Fibroblast of lung (primary cell): ENCODE results near the gene TNKS1BP1. TPM values are rescaled to one million over a fixed set of nuclear protein-coding genes. Genes with fewer than 3 reads are reported as not detected.

ENCODE experiments used
- DNase-seq, 2 donors: peaks; one replicate each; pipeline versions ENCODE4 v3.0.0 to v3.0.0-alpha.2; 2010; ENCODE audit warnings: low read depth in 2 of 2
- H2AFZ ChIP-seq: 2 replicates; pipeline ENCODE4 v1.5.1; 2012; ENCODE audit warnings: low read length, control low read depth, inconsistent platforms
- H3K27ac ChIP-seq: 2 replicates; pipeline ENCODE4 v1.5.1; 2011; ENCODE audit warnings: low read length, control low read depth; ENCODE audit not compliant: insufficient read depth
- H3K27me3 ChIP-seq: 2 replicates; pipeline ENCODE4 v1.5.1; 2011; ENCODE audit warnings: mild to moderate bottlenecking, low read length; ENCODE audit not compliant: control insufficient read depth, insufficient read depth
- H3K36me3 ChIP-seq: 2 replicates; pipeline ENCODE4 v1.5.1; 2011; ENCODE audit warnings: low read length; ENCODE audit not compliant: control insufficient read depth, insufficient read depth
- H3K4me1 ChIP-seq: 2 replicates; pipeline ENCODE4 v1.5.1; 2011; ENCODE audit warnings: low read length; ENCODE audit not compliant: control insufficient read depth, insufficient read depth; ENCODE audit errors: extremely low read depth
- H3K4me2 ChIP-seq: 2 replicates; pipeline ENCODE4 v1.5.1; 2011; ENCODE audit warnings: low read length, control low read depth; ENCODE audit not compliant: insufficient read depth; ENCODE audit errors: extremely low read depth
- H3K4me3 ChIP-seq, 4 experiments: fragments of 200-600 bp in 1 of 4; sonication (generic) in 1 of 4; replicated peaks in 1 of 4; 2 replicates each; pipeline ENCODE4 v1.5.1; 2011 to 2016; ENCODE audit warnings: low read length in 4 of 4, low read depth in 3 of 4, mild to moderate bottlenecking in 3 of 4, control low read depth in 2 of 4, inconsistent platforms in 1 of 4, mixed read lengths in 1 of 4; ENCODE audit not compliant: insufficient read depth in 1 of 4; ENCODE audit errors: control extremely low read depth in 1 of 4
- H3K79me2 ChIP-seq: 2 replicates; pipeline ENCODE4 v1.5.1; 2012; ENCODE audit warnings: mild to moderate bottlenecking, low read length, inconsistent platforms; ENCODE audit not compliant: control insufficient read depth, insufficient read depth
- H3K9ac ChIP-seq: 2 replicates; pipeline ENCODE4 v1.5.1; 2011; ENCODE audit warnings: mild to moderate bottlenecking, low read length, control low read depth; ENCODE audit not compliant: insufficient read depth
- H3K9me3 ChIP-seq: 2 replicates; pipeline ENCODE4 v1.5.1; 2012; ENCODE audit warnings: low read depth, low read length; ENCODE audit not compliant: control insufficient read depth, insufficient read depth
- H4K20me1 ChIP-seq: 2 replicates; pipeline ENCODE4 v1.5.1; 2011; ENCODE audit warnings: low read length; ENCODE audit not compliant: control insufficient read depth, insufficient read depth; ENCODE audit errors: extremely low read depth
- CTCF ChIP-seq, 2 donors: IDR thresholded peaks in 1 of 2; conservative IDR thresholded peaks in 1 of 2; 1 replicate in 1 of 2; 2 replicates in 1 of 2; pipeline ENCODE4 v1.5.1; 2011 to 2012; ENCODE audit warnings: low read length in 2 of 2, control low read depth in 1 of 2, inconsistent platforms in 1 of 2, low read depth in 1 of 2, mild to moderate bottlenecking in 1 of 2
- EZH2 ChIP-seq: IDR thresholded peaks from 2 replicates; pipeline ENCODE4 v1.5.1; 2012; ENCODE audit warnings: low read length, control low read depth, mild to moderate bottlenecking; ENCODE audit errors: missing control alignments
- polyA plus RNA-seq, 2 donors: library from polyadenylated mRNA; depleted of rRNA in 1 of 2; stranded (reverse) in 1 of 2; unstranded in 1 of 2; fragments of >200 nt; gene quantifications; 2 replicates each; pipeline ENCODE4 v1.2.1, GENCODE V29; 2011 to 2012; ENCODE audit warnings: missing spikeins in 1 of 2
- total RNA-seq: library from RNA; depleted of rRNA; stranded (reverse); fragments of >200 nt; gene quantifications from 2 replicates; pipeline ENCODE4 v1.2.1, GENCODE V29; 2014

TNKS1BP1 gene
- total and polyA plus RNA-seq, 2 donors (not counting 1 experiment from before 2014, with no cell fraction given): 70.2 to 111 TPM

- H3K4me1 ChIP-seq: no peaks in the 10 kb centered on the region
- TF ChIP-seq EZH2 (no peak), CTCF (conservative IDR thresholded peaks at IDR 0.05 in 1 of 2, IDR thresholded peaks at IDR 0.05 in 1 of 2; ENCODE audit: low read depth in 1 of 2, low read length in 2 of 2) (no peak)
These were observed 43.5 kb upstream of the TNKS1BP1 start for GRCh38 chr11:57368106-57368844.

GRCh38 chr11:57364851-57365660 is 40.3 kb upstream of the TNKS1BP1 start:
- no peaks in the 10 kb centered on the region for H3K79me2 ChIP-seq
- no peaks in the 10 kb centered on the region for H3K36me3 ChIP-seq
- peaks cover 19% of the 10 kb centered on the region for H3K27me3 ChIP-seq
- H3K4me1 ChIP-seq: no peaks in the 10 kb centered on the region
- H4K20me1 ChIP-seq: no peaks in the 10 kb centered on the region
- H3K9me3 ChIP-seq: no peaks in the 10 kb centered on the region
- no peak overlapping the region for H3K27ac ChIP-seq
- TF ChIP-seq EZH2: no peak
- TF ChIP-seq CTCF (conservative IDR thresholded peaks at IDR 0.05 in 1 of 2, IDR thresholded peaks at IDR 0.05 in 1 of 2; ENCODE audit: low read depth in 1 of 2, low read length in 2 of 2): no peak
- DNase-seq: no peak
- H3K4me3 ChIP-seq: no peak overlapping the region
- no peak overlapping the region for H2AFZ ChIP-seq
- no peak overlapping the region for H3K9ac ChIP-seq
- no peak overlapping the region for H3K4me2 ChIP-seq

More at GRCh38 chr11:57368106-57368844, 43.5 kb upstream of the TNKS1BP1 start:
- H3K27me3 ChIP-seq: peaks cover 16% of the 10 kb centered on the region
- H4K20me1 ChIP-seq: no peaks in the 10 kb centered on the region
- no peak overlapping the region for H2AFZ ChIP-seq
- no peak overlapping the region for H3K9ac ChIP-seq
- no peaks in the 10 kb centered on the region for H3K9me3 ChIP-seq
- H3K27ac ChIP-seq: no peak overlapping the region
- H3K79me2 ChIP-seq: no peaks in the 10 kb centered on the region
- no peak overlapping the region for H3K4me3 ChIP-seq
- H3K4me2 ChIP-seq: no peak overlapping the region
- DNase-seq: no peak
- H3K36me3 ChIP-seq: no peaks in the 10 kb centered on the region
